ENCODE measurements around the gene AGL. TPM values are rescaled to one million over a fixed set of nuclear protein-coding genes. Genes with fewer than 3 reads are reported as not detected.

Gene AGL
- total RNA-seq, 4 donors from 2014 or later: 8.0 to 25.9 (median 17.1) TPM

DNA sequence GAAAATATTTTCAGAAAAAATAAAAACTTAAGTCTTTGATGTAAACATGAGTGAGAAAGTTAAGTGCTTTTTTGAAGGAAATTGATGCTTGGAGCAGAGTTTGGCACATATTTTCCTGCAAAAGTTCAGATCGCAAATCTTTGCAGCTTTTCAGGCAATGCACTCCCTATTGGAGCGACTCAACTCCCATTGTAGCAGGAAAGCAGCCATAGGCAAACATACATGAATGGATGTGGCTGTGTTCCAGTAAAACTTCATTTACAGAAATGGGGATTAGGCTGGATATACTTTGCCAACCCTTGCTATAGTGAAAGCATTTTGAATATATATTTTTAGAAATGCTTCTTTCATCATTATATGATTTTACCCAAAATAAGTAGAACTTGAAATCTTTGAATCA, 8.1 kb downstream of the AGL start:
- Histone ChIP-seq H3K4me3 (no peak overlapping the region), H3K9me3 (no peaks in the 10 kb centered on the region), H3K4me1 (peaks cover 0 to 9% (median 0%) of the 10 kb centered on the region in 4 donors), H3K36me3 (peaks cover 0 to 22% (median 9%) of the 10 kb centered on the region in 4 donors), H3K27me3 (no peaks in the 10 kb centered on the region), H3K27ac (no peak overlapping the region)
- TF ChIP-seq EP300 (IDR thresholded peaks at IDR 0.05; ENCODE audit: low read depth): no peak
- TF ChIP-seq, protein P1, sequence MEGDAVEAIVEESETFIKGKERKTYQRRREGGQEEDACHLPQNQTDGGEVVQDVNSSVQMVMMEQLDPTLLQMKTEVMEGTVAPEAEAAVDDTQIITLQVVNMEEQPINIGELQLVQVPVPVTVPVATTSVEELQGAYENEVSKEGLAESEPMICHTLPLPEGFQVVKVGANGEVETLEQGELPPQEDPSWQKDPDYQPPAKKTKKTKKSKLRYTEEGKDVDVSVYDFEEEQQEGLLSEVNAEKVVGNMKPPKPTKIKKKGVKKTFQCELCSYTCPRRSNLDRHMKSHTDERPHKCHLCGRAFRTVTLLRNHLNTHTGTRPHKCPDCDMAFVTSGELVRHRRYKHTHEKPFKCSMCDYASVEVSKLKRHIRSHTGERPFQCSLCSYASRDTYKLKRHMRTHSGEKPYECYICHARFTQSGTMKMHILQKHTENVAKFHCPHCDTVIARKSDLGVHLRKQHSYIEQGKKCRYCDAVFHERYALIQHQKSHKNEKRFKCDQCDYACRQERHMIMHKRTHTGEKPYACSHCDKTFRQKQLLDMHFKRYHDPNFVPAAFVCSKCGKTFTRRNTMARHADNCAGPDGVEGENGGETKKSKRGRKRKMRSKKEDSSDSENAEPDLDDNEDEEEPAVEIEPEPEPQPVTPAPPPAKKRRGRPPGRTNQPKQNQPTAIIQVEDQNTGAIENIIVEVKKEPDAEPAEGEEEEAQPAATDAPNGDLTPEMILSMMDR (IDR thresholded peaks at IDR 0.05): no peak
- no peak for TF ChIP-seq POLR2AphosphoS5 (IDR thresholded peaks at IDR 0.05)
- TF ChIP-seq POLR2A (IDR thresholded peaks at IDR 0.05): no peak
- WGBS, 2 donors (ENCODE audit: low coverage in 1 of 2): 87 to 94% methylated on average over 2 of the region's 2 CpGs
- DNase-seq: no peak
- in situ Hi-C loops (cut with MboI; ENCODE audit: low pct_ligation_motif_present in 1 of 4, low pct_unique_long_range_greater_than_20kb in 1 of 4, low sequenced_read_pairs in 3 of 4) (no loop called here), intact Hi-C loops (cut with DNase I; ENCODE audit: low total_unique reads) (no loop called here)

DNA sequence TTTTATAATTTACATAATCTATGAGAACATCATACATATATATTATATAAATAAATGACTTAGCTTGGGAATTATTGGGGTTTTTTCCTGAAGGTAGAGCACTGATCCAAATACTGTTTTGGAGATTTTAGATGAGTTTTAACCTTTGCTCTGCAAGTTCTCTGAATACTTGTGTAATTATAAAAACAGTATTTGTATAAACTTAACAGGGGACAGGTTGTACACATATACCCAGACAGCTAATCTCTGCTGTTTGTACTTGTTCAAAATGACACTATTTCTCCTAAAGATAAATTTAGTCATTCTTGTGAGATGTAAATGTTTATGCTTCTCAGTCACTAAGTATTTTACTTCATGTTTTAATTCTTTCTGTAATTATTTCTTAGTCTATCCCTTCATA, 8.7 kb downstream of the AGL start:
- Histone ChIP-seq H3K36me3 (peaks cover 0 to 19% (median 10%) of the 10 kb centered on the region in 4 donors), H3K27ac (no peak overlapping the region), H3K9me3 (no peaks in the 10 kb centered on the region), H3K4me3 (no peak overlapping the region), H3K27me3 (no peaks in the 10 kb centered on the region), H3K4me1 (peaks cover 0 to 9% (median 0%) of the 10 kb centered on the region in 4 donors)
- intact Hi-C loops (cut with DNase I; ENCODE audit: low total_unique reads) (no loop called here), in situ Hi-C loops (cut with MboI; ENCODE audit: low pct_ligation_motif_present in 1 of 4, low pct_unique_long_range_greater_than_20kb in 1 of 4, low sequenced_read_pairs in 3 of 4) (no loop called here)
- no peak for DNase-seq
- TF ChIP-seq EP300 (IDR thresholded peaks at IDR 0.05; ENCODE audit: low read depth): no peak
- TF ChIP-seq POLR2A (IDR thresholded peaks at IDR 0.05): no peak
- TF ChIP-seq, protein P1 (IDR thresholded peaks at IDR 0.05): no peak
- TF ChIP-seq POLR2AphosphoS5 (IDR thresholded peaks at IDR 0.05): no peak

DNA sequence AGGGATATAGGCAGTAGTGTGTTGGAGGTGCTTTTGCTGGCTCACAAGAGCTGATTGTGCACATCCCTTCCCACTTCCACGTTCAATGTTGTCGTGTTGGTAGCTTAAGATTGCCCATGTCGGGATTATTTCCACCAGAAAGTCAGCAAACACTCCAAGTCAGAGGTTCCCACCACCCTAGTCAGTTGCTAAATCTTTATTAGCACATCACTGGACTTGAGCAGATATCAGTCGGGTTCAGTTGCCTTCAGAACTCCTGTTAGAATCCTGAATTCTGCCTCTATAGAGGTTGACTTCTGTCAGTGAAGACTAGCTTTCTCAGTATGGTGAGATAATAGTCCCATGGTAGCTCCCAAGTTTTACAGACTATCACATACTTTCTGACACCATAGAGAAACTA, 10.5 kb downstream of the AGL start:
- peaks cover 0 to 28% (median 9%) of the 10 kb centered on the region in 4 donors for H3K36me3 ChIP-seq
- in situ Hi-C loops (cut with MboI; ENCODE audit: low pct_ligation_motif_present in 1 of 4, low pct_unique_long_range_greater_than_20kb in 1 of 4, low sequenced_read_pairs in 3 of 4) (no loop called here), intact Hi-C loops (cut with DNase I; ENCODE audit: low total_unique reads) (no loop called here)
- H3K4me1 ChIP-seq: peaks cover 0 to 9% (median 0%) of the 10 kb centered on the region in 4 donors
- TF ChIP-seq, protein P1 (IDR thresholded peaks at IDR 0.05): no peak
- TF ChIP-seq POLR2A (IDR thresholded peaks at IDR 0.05) (no peak), POLR2AphosphoS5 (IDR thresholded peaks at IDR 0.05) (no peak), EP300 (IDR thresholded peaks at IDR 0.05; ENCODE audit: low read depth) (no peak)
- H3K4me3 ChIP-seq: no peak overlapping the region
- H3K9me3 ChIP-seq: no peaks in the 10 kb centered on the region
- WGBS, 2 donors (ENCODE audit: low coverage in 1 of 2): 90% methylated on average over 4 of the region's 4 CpGs; no CpG with 5 or more reads in 1 of the 2 donors
- H3K27me3 ChIP-seq: no peaks in the 10 kb centered on the region
- no peak for DNase-seq
- H3K27ac ChIP-seq: no peak overlapping the region

DNA sequence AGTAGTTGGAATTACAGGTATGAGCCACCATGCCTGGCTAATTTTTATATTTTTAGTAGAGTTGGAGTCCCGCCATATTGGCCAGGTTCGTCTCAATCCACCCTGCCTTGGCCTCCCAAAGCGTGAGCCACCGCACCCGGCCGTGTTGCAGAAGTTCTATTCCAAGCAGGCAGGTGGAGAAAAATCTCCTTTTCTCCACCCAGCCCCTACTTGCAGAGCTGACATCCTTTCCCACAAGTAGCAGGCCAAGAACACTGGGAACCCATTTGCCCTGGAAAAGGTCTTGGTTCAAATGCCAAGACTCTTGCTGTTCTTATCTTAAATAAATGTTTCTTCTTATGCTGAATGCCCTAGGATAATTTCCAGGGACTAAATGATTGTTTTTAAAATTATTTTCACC, 17.5 kb downstream of the AGL start:
- no peaks in the 10 kb centered on the region for H3K4me1 ChIP-seq
- peaks cover 0 to 24% (median 7%) of the 10 kb centered on the region in 4 donors for H3K36me3 ChIP-seq
- TF ChIP-seq EP300 (IDR thresholded peaks at IDR 0.05; ENCODE audit: low read depth) (no peak), POLR2A (IDR thresholded peaks at IDR 0.05) (no peak), POLR2AphosphoS5 (IDR thresholded peaks at IDR 0.05) (no peak)
- TF ChIP-seq, protein P1 (IDR thresholded peaks at IDR 0.05): no peak
- in situ Hi-C loops (cut with MboI; ENCODE audit: low pct_ligation_motif_present in 1 of 4, low pct_unique_long_range_greater_than_20kb in 1 of 4, low sequenced_read_pairs in 3 of 4): no loop called here
- H3K27me3 ChIP-seq: no peaks in the 10 kb centered on the region
- no peak for DNase-seq
- WGBS, 2 donors (ENCODE audit: low coverage in 1 of 2): 97% methylated on average over 6 of the region's 6 CpGs; no CpG with 5 or more reads in 1 of the 2 donors
- intact Hi-C loops (cut with DNase I; ENCODE audit: low total_unique reads): no loop called here
- no peak overlapping the region for H3K27ac ChIP-seq
- H3K9me3 ChIP-seq: no peaks in the 10 kb centered on the region
- no peak overlapping the region for H3K4me3 ChIP-seq
